ENCODE results near the gene APOL4. TPM values are rescaled to one million over a fixed set of nuclear protein-coding genes. Genes with fewer than 3 reads are reported as not detected.

The APOL4 gene
- total and polyA plus RNA-seq, 12 donors = 1.6 to 22.6 (median 4.2) TPM; not detected in 1

GRCh38 chr22:36180928-36181327 is 20.7 kb downstream of the APOL4 start:
- intact Hi-C loops (cut with DNase I) = loop anchor here in 9 of 10 donors (1.0 to 5.0 kb wide), 6 partner anchors 34 to 109 kb away; no protein-coding TSS in a partner anchor

DNA sequence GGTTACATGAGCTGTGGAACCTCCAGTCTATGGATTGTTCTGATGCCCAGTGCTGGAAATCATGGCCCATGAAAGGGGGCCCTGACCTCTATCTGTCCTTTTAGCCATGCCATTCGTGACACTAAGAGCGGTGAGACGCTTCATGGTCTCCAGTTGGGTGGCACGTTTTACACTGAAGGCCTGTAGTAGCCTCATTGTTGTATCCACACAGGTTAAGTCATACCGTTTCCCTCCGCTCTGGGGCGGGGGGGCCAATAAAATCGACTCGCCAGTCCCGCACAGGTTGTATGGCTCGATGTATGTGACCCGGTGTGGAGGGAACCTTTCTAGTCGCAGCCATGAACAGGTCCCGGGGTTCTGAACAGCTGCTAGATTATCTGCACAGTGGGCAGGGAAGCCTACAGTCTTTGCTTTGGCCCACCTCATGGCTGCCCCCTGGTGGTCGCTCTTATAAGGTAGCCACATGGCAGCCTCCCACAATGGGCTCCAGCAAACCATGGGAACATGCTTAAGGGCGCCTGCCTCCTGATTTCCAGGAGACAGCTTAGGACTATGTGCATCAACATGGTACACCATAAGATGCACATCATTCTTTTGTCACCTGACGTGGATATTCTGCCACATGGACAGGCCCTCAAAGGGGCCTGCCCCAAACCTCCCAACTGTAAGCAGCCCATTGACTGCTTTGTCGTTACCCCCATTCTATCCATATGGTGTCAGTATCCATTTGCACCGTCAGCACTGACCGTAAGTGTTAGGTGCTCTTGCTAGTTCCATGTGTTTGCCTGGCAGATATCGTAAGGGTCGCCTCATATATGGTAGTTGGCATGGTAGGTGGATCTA is 21.4 kb downstream of the APOL4 start:
- 55 to 60% methylated on average over 22 of the region's 22 CpGs for WGBS, 2 donors
- Histone ChIP-seq H3K4me1 (peaks cover 0 to 22% (median 8%) of the 10 kb centered on the region in 9 donors), H3K36me3 (no peaks in the 10 kb centered on the region), H3K4me3 (no peak overlapping the region), H3K27ac (no peak overlapping the region), H3K27me3 (no peaks in the 10 kb centered on the region), H3K9me3 (no peaks in the 10 kb centered on the region)
- TF ChIP-seq, protein P1, sequence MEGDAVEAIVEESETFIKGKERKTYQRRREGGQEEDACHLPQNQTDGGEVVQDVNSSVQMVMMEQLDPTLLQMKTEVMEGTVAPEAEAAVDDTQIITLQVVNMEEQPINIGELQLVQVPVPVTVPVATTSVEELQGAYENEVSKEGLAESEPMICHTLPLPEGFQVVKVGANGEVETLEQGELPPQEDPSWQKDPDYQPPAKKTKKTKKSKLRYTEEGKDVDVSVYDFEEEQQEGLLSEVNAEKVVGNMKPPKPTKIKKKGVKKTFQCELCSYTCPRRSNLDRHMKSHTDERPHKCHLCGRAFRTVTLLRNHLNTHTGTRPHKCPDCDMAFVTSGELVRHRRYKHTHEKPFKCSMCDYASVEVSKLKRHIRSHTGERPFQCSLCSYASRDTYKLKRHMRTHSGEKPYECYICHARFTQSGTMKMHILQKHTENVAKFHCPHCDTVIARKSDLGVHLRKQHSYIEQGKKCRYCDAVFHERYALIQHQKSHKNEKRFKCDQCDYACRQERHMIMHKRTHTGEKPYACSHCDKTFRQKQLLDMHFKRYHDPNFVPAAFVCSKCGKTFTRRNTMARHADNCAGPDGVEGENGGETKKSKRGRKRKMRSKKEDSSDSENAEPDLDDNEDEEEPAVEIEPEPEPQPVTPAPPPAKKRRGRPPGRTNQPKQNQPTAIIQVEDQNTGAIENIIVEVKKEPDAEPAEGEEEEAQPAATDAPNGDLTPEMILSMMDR (IDR thresholded peaks at IDR 0.05) = peak; percentile 80 to 96 (median 91)
- intact Hi-C loops (cut with DNase I) = loop anchor here in 9 of 10 donors (1.0 to 5.0 kb wide), 6 partner anchors 33 to 108 kb away; no protein-coding TSS in a partner anchor
- DNase-seq (peak; percentile 87 to 89), ATAC-seq (peak; percentile 87 to 96 (median 94))

More at GRCh38 chr22:36180928-36181327, 20.7 kb downstream of the APOL4 start:
- DNase-seq = no peak
- no peak overlapping the region for H3K4me3 ChIP-seq
- TF ChIP-seq, protein P1 (IDR thresholded peaks at IDR 0.05) = no peak
- no peak for ATAC-seq
- no peaks in the 10 kb centered on the region for H3K9me3 ChIP-seq
- no peak overlapping the region for H3K27ac ChIP-seq
- WGBS, 2 donors = 84 to 89% methylated on average over 6 of the region's 6 CpGs
- no peaks in the 10 kb centered on the region for H3K36me3 ChIP-seq
- H3K27me3 ChIP-seq = no peaks in the 10 kb centered on the region
- H3K4me1 ChIP-seq = peaks cover 0 to 22% (median 8%) of the 10 kb centered on the region in 9 donors

DNA sequence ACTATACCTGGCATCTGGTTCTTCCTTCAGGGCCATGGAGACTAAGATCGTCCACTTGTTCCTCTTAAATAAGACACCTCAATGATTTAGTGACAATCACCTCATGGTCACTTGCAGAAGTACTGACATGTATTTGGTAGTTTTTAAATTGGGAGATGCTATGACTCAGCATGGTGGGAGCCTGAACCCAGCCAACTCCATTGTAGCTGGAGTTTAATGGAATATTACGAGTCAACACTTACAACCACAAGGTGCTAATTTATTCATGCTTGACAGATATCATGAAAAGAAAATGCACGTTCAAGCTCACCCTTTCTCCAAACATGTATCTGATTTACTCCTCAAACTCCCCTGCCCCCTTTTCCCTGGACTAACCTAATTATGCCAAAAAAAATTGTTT is 24.4 kb downstream of the APOL4 start:
- intact Hi-C loops (cut with DNase I) = no loop called here
- 82 to 83% methylated on average over 3 of the region's 3 CpGs for WGBS, 2 donors
- H3K36me3 ChIP-seq = no peaks in the 10 kb centered on the region
- DNase-seq = no peak
- TF ChIP-seq, protein P1 (IDR thresholded peaks at IDR 0.05) = no peak
- ATAC-seq = no peak
- no peak overlapping the region for H3K4me3 ChIP-seq
- no peaks in the 10 kb centered on the region for H3K9me3 ChIP-seq
- H3K4me1 ChIP-seq = peaks cover 0 to 11% (median 3%) of the 10 kb centered on the region in 9 donors
- no peaks in the 10 kb centered on the region for H3K27me3 ChIP-seq
- no peak overlapping the region for H3K27ac ChIP-seq

DNA sequence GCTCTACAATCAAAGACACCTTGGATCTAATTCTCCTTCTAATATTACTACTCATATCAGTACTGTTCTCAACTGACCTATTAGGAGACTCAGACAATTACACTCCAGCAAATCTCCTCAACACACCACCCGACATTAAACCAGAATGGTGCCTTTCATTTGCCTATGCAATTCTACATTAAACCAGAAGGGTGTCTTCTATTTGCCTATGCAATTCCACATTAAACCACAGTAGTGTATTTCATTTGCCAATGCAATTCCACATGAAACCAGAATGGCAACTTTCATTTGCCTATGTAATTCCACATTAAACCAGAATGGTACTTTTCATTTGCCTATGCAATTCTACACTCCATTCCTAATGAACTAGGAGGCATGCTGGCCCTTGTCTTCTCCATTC is 25.7 kb downstream of the APOL4 start:
- Histone ChIP-seq H3K4me3 (no peak overlapping the region), H3K36me3 (no peaks in the 10 kb centered on the region), H3K27me3 (no peaks in the 10 kb centered on the region), H3K27ac (no peak overlapping the region), H3K4me1 (peaks cover 0 to 11% (median 3%) of the 10 kb centered on the region in 9 donors), H3K9me3 (no peaks in the 10 kb centered on the region)
- DNase-seq (no peak), ATAC-seq (no peak)
- 48 to 49% methylated on average over 1 of the region's 1 CpG for WGBS, 2 donors
- TF ChIP-seq, protein P1 (IDR thresholded peaks at IDR 0.05) = peak in 1 of 9 donors; percentile 9
- intact Hi-C loops (cut with DNase I) = no loop called here
